Stimulated activated CD4-positive, alpha-beta T cell treated with anti-CD3 and anti-CD28 coated beads, Interleukin-4, amount 100 ng/mL, for 24 hours (primary cell): ENCODE results near the gene PLCB4.

Experiments used
- DNase-seq: peaks from one replicate; pipeline ENCODE4 v3.0.0-alpha.2; 2020

PLCB4 gene

DNA sequence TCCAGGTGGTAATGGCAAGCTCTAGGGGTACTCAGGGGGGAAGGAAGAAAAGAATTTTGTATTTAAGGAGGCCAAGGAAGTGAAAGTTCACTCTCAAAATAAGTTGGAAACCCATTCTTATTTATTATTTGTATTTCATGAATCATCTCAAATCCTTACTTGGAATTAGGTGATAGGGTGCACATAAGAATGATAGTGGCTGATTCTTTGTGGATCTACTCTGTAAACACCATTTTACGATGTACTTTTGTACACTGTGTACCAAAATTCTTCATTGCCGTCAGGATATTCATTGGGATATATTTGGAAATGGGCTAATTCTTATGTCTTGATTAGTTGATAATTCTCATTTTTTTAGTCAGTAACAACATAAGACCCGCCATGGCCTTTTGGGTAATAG lies 266.0 kb downstream of the PLCB4 start:
- no peak for DNase-seq

GRCh38 chr20:9338101-9338500 lies 269.2 kb downstream of the PLCB4 start:
- DNase-seq, result no peak

GRCh38 chr20:9339708-9340107 lies 270.8 kb downstream of the PLCB4 start:
- no peak for DNase-seq

GRCh38 chr20:9342651-9343050 lies 273.8 kb downstream of the PLCB4 start:
- no peak for DNase-seq

- no peak for DNase-seq
These were observed 275.4 kb downstream of the PLCB4 start for GRCh38 chr20:9344083-9344920.

- DNase-seq, result no peak
These were observed 279.4 kb downstream of the PLCB4 start for GRCh38 chr20:9348316-9348715.

DNA sequence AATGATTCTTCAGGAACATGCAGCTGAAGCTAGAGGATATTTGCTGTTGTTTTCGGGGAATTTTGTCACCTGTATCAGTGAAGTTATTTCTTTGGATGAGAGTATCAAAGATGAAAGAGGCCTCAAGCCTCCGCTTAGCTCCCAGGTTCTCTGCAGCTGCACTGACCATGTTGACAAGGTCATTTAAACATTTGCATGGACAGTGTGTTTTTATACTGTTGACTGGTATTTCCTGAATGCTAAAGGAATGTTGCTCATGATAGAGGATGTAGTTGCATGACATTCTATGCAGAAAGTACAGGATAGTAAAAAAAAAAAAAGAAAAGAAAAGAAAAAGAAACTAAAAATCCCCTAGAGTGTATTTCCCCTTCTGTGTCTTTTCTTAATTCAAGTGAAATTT lies 279.9 kb downstream of the PLCB4 start:
- no peak for DNase-seq

GRCh38 chr20:9349249-9349648 lies 280.4 kb downstream of the PLCB4 start:
- no peak for DNase-seq

DNA sequence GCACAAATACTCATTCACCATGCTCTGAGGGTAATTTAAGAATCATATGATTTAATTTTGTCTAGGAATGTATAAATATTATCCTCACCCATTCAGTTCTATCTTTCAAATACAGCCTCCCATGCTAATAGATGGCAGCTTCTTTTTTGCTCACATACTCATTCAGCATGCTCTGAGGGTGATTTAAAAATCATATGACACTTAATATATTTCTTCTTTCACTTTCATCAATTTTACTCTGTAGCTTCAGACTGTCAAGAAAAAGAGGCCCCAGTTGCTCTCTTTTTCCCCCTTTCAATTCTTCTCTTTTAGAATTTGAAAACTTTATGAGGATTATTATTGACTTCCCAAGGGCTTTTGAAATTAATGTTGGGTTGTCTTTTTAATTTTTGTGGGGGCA lies 283.9 kb downstream of the PLCB4 start:
- DNase-seq, result no peak

DNA sequence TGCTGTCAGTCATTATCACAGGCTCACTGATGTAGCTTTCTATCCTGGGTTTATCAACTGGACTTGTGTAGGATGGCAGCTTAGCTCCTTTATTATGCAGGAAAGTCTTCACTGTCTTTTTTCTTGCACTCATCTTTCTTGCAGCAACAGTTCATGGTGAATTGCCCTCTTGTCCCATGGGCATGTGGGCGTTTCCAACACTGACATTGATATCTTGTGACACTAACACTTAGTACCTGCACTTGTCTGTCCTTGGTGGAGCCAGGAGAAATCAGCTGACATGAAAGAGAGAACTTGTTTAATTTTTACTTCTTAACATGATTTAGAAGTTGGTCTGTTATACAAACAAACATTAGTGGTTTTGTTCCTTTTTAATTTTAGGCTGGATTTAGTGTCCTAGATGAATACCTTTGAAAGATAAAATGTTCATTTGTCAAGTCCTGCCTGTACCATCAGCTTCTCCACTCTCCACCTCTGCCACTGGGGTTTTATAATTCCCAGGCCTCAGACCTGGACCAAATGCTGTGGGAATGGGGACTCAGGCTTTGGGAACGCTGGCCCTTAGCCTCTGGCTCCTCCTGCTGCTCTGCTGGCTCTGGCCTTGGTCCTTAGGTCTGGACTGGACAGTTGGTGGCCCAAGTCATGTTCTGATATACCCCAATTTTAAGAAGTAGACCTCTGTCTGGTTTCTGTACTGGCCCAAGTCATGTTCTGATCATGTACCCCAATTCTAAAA lies 284.5 kb downstream of the PLCB4 start:
- no peak for DNase-seq

DNA sequence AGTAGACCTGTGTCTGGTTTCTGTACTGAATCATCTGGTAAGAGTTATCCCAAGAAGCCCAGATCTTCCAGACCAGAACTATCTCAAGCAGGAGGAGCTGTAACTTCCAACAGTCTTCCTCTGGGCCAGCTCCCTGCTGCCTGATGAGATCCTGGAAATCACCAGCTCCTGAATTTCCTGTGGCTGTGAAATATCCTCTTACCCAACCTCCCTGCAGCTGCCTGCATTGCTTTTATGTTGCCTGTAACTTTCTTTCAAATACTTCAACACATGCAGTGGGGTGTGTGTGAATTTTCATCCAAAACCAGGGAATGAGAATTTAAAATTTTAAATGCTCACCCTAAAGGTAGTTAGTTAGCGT lies 285.0 kb downstream of the PLCB4 start:
- no peak for DNase-seq

DNA sequence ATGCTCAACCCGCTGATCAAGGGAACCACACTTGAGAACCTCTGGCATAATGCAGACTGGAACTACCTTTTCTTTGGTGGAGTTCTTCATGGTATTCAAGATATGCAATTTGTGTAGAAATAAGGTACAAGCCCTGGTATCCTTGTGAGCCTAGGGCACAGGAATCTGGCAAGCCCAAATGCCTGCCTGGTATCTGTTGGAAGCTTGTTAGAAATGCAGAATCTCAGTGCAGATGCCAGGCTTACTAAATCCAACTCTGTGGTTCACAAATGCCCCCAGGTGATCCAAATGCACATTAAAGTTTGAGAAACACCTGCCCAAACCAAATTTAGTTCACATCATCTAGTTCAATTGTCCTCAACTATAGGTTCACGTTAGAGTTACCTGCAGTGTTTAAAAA lies 285.7 kb downstream of the PLCB4 start:
- DNase-seq, result no peak

- DNase-seq, result no peak
These were observed 289.1 kb downstream of the PLCB4 start for GRCh38 chr20:9358001-9358400.

DNA sequence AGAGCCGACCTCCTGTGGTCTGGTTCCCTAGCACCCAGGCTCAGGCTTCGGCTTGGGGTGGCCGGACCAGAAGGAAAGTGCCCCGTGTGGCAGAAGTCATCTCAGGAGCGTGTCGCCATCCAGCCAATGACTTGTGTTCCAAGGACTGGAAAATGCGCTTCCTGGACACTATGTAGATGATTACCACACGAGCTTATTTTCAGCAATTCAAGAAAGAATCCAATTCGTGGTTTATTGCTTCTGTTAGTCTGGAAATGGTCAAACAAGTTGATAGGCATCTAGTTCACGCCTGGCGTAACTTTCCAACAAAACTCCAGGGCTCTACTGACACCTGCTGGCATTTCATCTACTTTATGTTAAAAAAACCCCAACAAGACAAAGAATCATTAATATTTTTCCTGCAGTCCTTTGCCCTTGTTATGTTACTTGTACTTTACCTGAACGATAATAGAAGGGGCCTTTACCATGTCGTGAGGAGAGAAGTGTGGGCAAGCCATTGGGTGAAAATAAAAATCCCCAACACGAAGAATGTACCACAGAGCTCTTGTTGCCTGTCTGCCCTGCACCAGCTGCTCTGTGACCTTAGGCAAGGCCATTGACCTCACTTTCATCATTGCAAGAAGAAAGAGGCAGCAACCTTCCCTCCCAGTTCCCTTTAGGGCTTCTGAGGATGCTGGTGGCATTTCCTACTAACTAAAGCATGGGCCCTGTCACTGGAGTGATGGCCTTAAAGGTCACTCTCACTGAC lies 290.8 kb downstream of the PLCB4 start:
- DNase-seq, result no peak

- no peak for DNase-seq
These were observed 291.5 kb downstream of the PLCB4 start for GRCh38 chr20:9360431-9360830.

DNA sequence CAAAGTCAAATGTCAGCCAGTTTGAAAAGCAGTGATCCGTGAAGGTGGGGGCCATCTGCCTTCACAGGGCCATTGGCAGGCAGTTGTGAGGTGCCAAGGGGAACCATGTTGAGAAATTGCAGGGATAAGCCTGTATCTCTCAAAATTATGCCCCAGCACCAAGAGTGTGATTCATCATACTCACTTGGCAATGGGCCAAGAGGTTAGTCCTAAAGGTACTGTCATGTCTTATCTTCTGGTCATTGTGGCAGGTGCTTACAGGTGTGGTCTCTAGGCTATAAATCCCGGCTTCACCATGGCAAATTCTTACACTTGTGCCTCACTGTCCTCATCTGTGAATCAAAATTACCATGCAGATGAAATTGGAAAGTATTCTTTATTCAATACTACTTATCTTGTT lies 294.8 kb downstream of the PLCB4 start:
- no peak for DNase-seq

DNA sequence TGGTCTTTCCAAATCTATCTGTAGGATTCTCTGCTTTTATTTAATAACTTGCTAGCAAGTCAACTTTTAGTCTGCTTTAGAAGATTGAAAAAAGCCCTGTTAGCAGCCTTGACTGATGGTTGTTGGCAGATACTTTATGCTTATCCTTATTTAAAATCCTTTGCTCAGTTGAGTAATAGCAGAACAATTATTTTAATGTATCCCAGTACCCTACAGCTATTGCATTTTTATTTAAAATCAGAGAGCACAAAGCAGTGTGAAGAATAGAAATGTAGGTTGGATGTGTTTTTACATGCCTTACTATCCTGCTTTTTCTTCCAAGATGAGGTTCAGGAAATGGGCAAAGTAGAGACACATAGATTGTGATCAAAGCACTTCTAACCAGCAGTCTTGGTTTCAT lies 298.4 kb downstream of the PLCB4 start:
- DNase-seq, result no peak

GRCh38 chr20:9367746-9368145 lies 298.9 kb downstream of the PLCB4 start:
- no peak for DNase-seq

- DNase-seq, result no peak
These were observed 300.0 kb downstream of the PLCB4 start for GRCh38 chr20:9368893-9369292.

- no peak for DNase-seq
These were observed 300.7 kb downstream of the PLCB4 start for GRCh38 chr20:9369557-9369956.

DNA sequence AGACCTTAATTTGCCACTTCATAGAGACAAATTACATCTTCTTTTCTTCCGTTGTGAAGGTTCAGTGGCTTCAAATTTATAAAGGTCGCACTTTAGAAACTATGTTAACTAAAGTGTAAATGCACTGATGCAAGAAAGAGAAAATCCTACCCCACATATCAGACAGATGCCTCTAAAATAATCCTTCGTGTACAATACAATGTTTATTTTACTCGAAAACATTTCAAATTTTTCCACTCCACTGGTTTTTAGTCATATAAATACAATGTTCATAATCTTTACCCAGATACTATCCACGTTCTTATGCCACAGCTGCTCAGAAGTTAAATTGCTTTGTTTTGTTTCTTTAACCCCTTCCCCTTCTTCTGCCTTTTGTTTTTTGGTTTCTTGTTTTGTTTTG lies 305.2 kb downstream of the PLCB4 start:
- no peak for DNase-seq

DNA sequence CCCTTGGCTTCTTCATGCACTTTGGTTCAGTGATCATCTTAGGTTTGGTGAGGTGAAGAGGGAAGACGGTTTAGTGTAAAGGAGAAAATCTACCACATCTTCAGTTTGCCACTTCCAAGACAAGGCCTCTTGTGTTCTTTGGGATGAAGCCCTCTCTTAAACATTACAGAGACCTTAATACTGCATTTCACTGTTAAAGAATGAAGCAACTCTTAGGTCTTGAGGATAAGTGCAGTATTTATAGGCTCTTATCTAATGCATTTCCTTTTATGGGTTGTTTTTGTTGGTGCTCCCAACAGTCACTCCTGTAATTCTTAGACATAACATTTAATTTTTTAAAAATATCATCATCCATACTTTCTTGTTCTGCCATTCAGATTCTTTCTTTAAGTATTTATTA lies 305.6 kb downstream of the PLCB4 start:
- no peak for DNase-seq

- no peak for DNase-seq
These were observed 306.4 kb downstream of the PLCB4 start for GRCh38 chr20:9375221-9375681.

GRCh38 chr20:9377007-9377406 lies 308.1 kb downstream of the PLCB4 start:
- DNase-seq, result no peak
